A549 (cell line): ENCODE measurements around the gene HOXA4.

Experiments
- BHLHE40 ChIP-seq: IDR thresholded peaks from 2 replicates; pipeline ENCODE4 v1.6.1; 2012; ENCODE audit warnings: low read depth, low read length, inconsistent platforms
- PHF8 ChIP-seq: fragments of 200-600 bp; sonication (generic); IDR thresholded peaks from 2 replicates; pipeline ENCODE4 v1.6.1; 2016; ENCODE audit warnings: low read depth, mild to moderate bottlenecking, antibody characterized with exemption, moderate library complexity, borderline replicate concordance
- POLR2A ChIP-seq: IDR thresholded peaks from 2 replicates; pipeline ENCODE4 v1.6.1; 2012; ENCODE audit warnings: mild to moderate bottlenecking, low read length
- RNF2 ChIP-seq: fragments of 200-600 bp; sonication (generic); IDR thresholded peaks from 2 replicates; pipeline ENCODE4 v1.6.1; 2016; ENCODE audit warnings: low read depth, mild to moderate bottlenecking, antibody characterized with exemption, moderate library complexity, borderline replicate concordance
- SMC3 ChIP-seq: fragments of >200 bp; sonication (Bioruptor Twin); formaldehyde crosslinking; IDR thresholded peaks from 3 replicates; pipeline ENCODE4 v1.6.1; 2018; ENCODE audit warnings: inconsistent platforms
- TP53 ChIP-seq: fragments of 250-450 bp; sonication (Bioruptor Pico); IDR thresholded peaks from 2 replicates; pipeline ENCODE4 v1.5.0; 2021; ENCODE audit warnings: mild to moderate bottlenecking, moderate library complexity
- TF ChIP-seq, protein P1 (sequence below): fragments of >200 bp; sonication (Bioruptor Twin); formaldehyde crosslinking; IDR thresholded peaks from 3 replicates; pipeline ENCODE4 v1.5.1; 2016
- TF ChIP-seq, protein P2 (sequence below): IDR thresholded peaks from 2 replicates; pipeline ENCODE4 v1.6.1; 2012
- TF ChIP-seq, protein P3 (sequence below): fragments of 450-650 bp; IDR thresholded peaks from 2 replicates; pipeline ENCODE4 v1.6.1; 2014; ENCODE audit warnings: antibody characterized with exemption

DNA sequence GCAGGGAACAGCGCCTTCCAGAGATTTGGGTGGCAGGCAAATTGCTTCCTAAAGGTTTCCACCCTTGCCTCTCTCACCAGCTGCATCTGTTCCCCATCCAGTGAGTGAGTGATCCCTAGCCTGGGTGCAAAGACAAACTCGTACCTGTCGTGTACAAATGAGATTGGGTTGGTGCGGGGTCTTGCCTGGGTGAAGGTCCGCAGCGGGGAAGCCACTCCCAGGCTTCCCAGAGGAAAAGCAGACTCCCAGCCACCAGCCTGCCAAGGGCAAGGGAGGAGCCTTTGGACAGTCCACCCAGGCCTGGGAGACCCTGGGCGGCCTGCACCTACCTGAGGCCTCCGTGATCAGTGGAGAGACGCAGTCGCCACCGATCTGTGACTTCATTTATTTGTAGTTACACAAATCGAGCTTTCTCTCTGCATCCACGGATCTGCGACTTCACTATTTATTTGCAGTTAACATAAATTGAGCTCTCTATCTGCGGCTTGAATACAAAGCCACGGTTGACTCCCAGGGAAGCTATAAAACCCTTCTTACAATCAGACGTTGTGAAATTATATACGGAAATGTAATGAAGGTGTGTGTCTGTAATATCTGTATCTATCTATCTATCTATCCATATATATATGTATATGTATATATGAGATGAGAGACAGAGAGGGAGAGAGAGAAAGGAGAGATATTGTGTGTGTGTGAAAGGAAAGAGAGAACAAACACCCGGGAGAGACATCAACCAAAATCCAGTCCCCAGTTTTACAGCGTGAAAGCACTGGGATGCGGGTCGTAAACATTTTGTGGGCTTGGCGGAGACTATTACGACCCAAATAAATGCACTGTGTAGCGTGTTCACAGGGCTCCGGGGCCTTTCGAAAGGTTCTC, 28.9 kb upstream of the HOXA4 start:
- TF ChIP-seq TP53 (no peak), BHLHE40 (no peak), RNF2 (no peak), PHF8 (no peak), POLR2A (no peak), SMC3 (no peak)
- TF ChIP-seq, protein P1, sequence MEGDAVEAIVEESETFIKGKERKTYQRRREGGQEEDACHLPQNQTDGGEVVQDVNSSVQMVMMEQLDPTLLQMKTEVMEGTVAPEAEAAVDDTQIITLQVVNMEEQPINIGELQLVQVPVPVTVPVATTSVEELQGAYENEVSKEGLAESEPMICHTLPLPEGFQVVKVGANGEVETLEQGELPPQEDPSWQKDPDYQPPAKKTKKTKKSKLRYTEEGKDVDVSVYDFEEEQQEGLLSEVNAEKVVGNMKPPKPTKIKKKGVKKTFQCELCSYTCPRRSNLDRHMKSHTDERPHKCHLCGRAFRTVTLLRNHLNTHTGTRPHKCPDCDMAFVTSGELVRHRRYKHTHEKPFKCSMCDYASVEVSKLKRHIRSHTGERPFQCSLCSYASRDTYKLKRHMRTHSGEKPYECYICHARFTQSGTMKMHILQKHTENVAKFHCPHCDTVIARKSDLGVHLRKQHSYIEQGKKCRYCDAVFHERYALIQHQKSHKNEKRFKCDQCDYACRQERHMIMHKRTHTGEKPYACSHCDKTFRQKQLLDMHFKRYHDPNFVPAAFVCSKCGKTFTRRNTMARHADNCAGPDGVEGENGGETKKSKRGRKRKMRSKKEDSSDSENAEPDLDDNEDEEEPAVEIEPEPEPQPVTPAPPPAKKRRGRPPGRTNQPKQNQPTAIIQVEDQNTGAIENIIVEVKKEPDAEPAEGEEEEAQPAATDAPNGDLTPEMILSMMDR = no peak
- TF ChIP-seq, protein P2, sequence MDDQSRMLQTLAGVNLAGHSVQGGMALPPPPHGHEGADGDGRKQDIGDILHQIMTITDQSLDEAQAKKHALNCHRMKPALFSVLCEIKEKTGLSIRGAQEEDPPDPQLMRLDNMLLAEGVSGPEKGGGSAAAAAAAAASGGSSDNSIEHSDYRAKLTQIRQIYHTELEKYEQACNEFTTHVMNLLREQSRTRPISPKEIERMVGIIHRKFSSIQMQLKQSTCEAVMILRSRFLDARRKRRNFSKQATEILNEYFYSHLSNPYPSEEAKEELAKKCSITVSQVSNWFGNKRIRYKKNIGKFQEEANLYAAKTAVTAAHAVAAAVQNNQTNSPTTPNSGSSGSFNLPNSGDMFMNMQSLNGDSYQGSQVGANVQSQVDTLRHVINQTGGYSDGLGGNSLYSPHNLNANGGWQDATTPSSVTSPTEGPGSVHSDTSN = no peak
- TF ChIP-seq, protein P3, sequence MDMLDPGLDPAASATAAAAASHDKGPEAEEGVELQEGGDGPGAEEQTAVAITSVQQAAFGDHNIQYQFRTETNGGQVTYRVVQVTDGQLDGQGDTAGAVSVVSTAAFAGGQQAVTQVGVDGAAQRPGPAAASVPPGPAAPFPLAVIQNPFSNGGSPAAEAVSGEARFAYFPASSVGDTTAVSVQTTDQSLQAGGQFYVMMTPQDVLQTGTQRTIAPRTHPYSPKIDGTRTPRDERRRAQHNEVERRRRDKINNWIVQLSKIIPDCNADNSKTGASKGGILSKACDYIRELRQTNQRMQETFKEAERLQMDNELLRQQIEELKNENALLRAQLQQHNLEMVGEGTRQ = no peak
